Measurements from ENCODE around the gene RPL37A. TPM values are rescaled to one million over a fixed set of nuclear protein-coding genes. Genes with fewer than 3 reads are reported as not detected.
A peak's percentile ranks its signal among the peaks of the same experiment; 100 is the strongest.

Gene RPL37A
- total and polyA plus RNA-seq, 12 donors, result 1,773 to 6,100 (median 2,062) TPM

DNA sequence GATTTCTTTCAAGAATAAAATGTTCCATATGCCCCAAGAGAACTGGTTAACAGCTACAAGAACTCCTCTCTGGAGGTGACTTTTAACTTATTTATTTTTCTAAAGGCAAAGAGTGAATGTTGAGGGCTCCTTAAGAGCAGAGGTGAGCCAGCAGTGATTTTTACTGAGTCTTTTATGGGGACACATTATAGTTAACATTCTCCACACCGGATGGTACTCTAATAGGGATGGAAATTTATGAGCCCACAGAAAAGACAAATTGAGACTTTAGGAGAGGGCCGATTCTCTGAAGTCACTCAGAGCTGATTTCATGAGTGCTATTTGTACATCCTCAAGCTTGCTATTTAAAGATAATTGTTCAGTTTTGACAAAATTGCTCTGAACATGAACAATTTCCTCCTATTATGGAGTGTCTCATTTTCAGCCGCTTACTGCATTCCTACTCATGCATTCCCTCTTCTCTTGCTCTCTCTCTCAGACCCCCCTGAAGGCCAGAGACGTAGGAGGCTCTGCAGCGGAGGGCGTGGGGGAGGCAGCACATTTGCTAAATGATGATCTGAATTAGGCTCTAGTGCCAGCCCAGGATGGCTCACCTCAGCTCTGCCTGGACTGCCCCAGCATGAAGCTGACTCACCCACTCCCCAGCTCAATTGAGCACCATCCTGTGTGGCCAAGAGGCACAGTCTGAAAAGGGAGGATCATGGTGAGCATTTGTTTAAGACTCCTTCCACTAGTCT lies 5.9 kb upstream of the RPL37A start:
- intact Hi-C loops (cut with DNase I), result no loop called here
- Histone ChIP-seq H3K4me3 (no peak overlapping the region), H3K36me3 (no peaks in the 10 kb centered on the region), H3K4me1 (peaks cover 0 to 50% (median 6%) of the 10 kb centered on the region in 9 donors), H3K27me3 (no peaks in the 10 kb centered on the region), H3K27ac (no peak overlapping the region), H3K9me3 (no peaks in the 10 kb centered on the region)
- TF ChIP-seq, protein P1, sequence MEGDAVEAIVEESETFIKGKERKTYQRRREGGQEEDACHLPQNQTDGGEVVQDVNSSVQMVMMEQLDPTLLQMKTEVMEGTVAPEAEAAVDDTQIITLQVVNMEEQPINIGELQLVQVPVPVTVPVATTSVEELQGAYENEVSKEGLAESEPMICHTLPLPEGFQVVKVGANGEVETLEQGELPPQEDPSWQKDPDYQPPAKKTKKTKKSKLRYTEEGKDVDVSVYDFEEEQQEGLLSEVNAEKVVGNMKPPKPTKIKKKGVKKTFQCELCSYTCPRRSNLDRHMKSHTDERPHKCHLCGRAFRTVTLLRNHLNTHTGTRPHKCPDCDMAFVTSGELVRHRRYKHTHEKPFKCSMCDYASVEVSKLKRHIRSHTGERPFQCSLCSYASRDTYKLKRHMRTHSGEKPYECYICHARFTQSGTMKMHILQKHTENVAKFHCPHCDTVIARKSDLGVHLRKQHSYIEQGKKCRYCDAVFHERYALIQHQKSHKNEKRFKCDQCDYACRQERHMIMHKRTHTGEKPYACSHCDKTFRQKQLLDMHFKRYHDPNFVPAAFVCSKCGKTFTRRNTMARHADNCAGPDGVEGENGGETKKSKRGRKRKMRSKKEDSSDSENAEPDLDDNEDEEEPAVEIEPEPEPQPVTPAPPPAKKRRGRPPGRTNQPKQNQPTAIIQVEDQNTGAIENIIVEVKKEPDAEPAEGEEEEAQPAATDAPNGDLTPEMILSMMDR (IDR thresholded peaks at IDR 0.05), result no peak
- ATAC-seq, result peak in 2 of 8 donors; percentile 15 to 28
- no peak for DNase-seq
- WGBS, 2 donors, result 78 to 88% methylated on average over 6 of the region's 6 CpGs

DNA sequence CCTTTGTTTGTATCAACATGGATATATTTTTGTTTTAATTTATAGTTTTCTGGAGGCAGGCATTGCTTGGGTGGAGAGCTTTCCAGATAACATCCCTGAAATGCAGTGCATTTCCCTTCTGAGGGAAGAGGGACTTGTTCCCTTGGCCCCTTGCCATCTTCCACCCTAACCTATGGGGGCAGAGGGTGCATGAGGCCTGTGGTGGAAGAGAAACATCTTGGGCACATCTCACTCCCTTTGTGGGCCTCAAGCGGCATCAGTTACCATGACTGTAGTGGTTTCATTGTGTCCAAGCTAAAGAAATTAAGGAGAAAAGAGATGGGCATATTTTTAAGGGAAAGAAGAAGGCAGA lies 5.3 kb upstream of the RPL37A start:
- ATAC-seq, result no peak
- no peak overlapping the region for H3K4me3 ChIP-seq
- peaks cover 0 to 55% (median 10%) of the 10 kb centered on the region in 9 donors for H3K4me1 ChIP-seq

DNA sequence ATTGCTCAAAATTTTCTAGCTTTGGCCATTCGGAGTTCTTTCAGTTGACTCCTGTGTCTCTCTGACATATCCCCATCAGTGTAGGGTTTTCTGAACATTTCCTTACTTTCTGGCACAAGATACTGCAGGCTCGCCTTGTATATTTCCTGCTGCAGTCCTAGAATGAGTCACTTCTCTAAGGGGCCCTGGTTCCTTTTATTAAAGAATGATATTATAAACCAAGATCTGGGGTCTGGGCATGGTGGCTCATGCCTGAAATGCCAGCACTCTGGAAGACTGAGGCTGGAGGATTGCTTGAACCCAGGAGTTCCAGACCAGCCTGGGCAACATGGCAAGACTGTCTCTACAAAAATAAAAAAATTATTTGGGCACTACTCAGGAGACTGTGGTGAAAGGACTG lies 3.0 kb upstream of the RPL37A start:
- intact Hi-C loops (cut with DNase I), result no loop called here
- no peak for DNase-seq
- no peaks in the 10 kb centered on the region for H3K27me3 ChIP-seq
- H3K4me3 ChIP-seq, result no peak overlapping the region
- H3K4me1 ChIP-seq, result peaks cover 6 to 58% (median 23%) of the 10 kb centered on the region in 9 donors
- peaks cover 0 to 13% (median 8%) of the 10 kb centered on the region in 9 donors for H3K36me3 ChIP-seq
- 60 to 66% methylated on average over 2 of the region's 2 CpGs for WGBS, 2 donors
- H3K27ac ChIP-seq, result peak overlapping the region in 1 of 10 donors; percentile 21
- no peak for ATAC-seq
- H3K9me3 ChIP-seq, result no peaks in the 10 kb centered on the region
- TF ChIP-seq, protein P1 (IDR thresholded peaks at IDR 0.05), result no peak

More for the DNA sequence above, 5.3 kb upstream of the RPL37A start:
- no peaks in the 10 kb centered on the region for H3K9me3 ChIP-seq
- no peak overlapping the region for H3K27ac ChIP-seq
- intact Hi-C loops (cut with DNase I), result no loop called here
- H3K27me3 ChIP-seq, result no peaks in the 10 kb centered on the region
- TF ChIP-seq, protein P1 (IDR thresholded peaks at IDR 0.05), result no peak
- WGBS, 2 donors, result 89 to 96% methylated on average over 1 of the region's 1 CpG
- no peak for DNase-seq
- no peaks in the 10 kb centered on the region for H3K36me3 ChIP-seq

DNA sequence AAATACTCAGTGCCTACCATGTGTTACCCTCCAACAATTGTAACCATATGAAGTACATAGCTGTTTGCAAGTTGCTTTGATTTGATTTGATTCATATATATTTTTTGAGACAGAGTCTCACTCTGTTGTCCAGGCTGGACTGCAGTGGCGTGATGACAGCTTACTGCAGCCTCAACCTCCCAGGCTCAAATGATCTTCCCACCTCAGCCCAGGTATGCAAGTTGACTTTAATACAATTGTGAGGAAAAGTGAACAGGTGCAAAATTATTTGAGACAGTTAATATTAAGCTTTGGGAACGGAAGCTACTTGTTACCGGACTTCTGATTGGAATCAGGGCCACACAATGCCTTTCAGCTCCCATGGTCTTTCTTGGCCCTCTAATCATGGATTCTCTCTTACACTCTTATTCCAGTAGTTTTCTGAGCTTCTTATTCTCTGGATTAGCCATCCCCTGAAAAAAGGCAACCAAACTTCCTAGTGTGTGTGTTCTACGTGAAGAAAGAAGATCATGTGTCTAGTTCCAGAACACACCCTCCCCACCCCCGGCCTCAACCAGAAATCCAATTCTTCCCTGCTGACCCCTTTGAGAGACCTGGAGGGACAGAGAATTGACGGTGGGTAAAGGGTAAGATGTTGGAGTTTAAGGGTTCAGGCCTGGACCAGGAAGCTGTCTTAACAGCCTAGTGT lies 1.1 kb upstream of the RPL37A start:
- Histone ChIP-seq H3K36me3 (peaks cover 0 to 32% (median 24%) of the 10 kb centered on the region in 9 donors), H3K27me3 (no peaks in the 10 kb centered on the region), H3K4me1 (peaks cover 6 to 64% (median 26%) of the 10 kb centered on the region in 9 donors), H3K27ac (peak overlapping the region in 9 of 10 donors; percentile 75 to 90 (median 84)), H3K9me3 (no peaks in the 10 kb centered on the region), H3K4me3 (peak overlapping the region in 9 of 10 donors; percentile 69 to 99 (median 82))
- ATAC-seq (no peak), DNase-seq (no peak)
- WGBS, 2 donors, result 78 to 79% methylated on average over 6 of the region's 6 CpGs
- TF ChIP-seq, protein P1 (IDR thresholded peaks at IDR 0.05), result no peak
- intact Hi-C loops (cut with DNase I), result no loop called here

All from heart right ventricle (tissue), 16 donors.